ENCODE data around the gene TBC1D5. TPM values are rescaled to one million over a fixed set of nuclear protein-coding genes. Genes with fewer than 3 reads are reported as not detected.

Gene TBC1D5
- total and polyA plus RNA-seq, 10 donors = 6.4 to 140 (median 97.1) TPM

DNA sequence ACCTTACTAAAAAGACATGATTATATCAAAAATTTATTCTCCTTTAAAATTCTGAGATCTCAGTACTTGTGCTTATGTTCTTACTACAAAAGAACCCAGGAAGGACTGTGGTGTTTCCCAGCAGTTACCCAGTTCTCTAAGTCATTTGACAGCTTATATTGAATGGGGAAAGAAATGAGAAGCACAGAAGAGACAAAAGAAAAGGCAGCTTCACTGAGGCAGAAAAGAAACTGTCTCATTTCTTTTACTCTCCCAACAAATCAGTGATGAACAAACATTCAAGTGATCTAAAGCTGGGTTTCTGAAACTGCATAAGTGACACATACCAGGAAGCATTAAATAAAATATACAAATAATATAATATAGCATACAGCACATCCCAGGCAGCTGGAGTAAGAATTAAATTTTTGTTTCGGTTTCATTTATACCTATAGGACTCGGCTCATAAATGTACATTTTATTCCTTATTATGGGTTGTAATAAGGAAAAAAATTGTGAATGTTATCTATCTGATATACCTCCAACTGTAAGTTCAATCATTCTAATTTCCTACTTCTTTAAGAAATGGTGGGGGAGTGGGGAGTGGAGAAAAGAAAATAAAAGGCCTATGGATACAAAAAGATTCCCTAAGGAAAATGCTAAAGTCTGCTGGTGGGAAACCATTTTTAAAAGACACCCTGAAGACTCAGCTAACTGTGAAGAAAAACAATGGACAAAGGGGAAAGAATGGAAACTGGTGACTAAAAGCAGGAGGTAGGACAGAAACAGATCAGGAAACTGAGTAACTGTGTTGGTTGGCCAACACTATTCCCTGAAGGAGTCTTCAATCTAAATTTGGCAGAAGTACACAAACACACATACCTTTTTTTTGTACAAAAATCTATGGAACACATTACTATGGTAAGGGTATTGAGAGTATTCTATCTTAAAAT, 156.8 kb downstream of the TBC1D5 start:
- Histone ChIP-seq H3K9me3 (peaks cover 4 to 17% (median 15%) of the 10 kb centered on the region in 8 donors), H3K36me3 (peaks cover 0 to 19% (median 3%) of the 10 kb centered on the region in 6 donors), H3K4me3 (no peak overlapping the region), H3K27ac (no peak overlapping the region), H3K4me1 (peaks cover 0 to 24% (median under 1%) of the 10 kb centered on the region in 6 donors), H3K27me3 (replicated peaks in 1 of 7) (no peaks in the 10 kb centered on the region)
- intact Hi-C loops (cut with DNase I; ENCODE audit: low total_unique reads) = no loop called here
- no peak for TF ChIP-seq POLR2AphosphoS5 (IDR thresholded peaks at IDR 0.05)
- TF ChIP-seq POLR2A (IDR thresholded peaks at IDR 0.05) = no peak
- TF ChIP-seq CTCF (IDR thresholded peaks at IDR 0.05 in 8 of 11, conservative IDR thresholded peaks at IDR 0.05 in 3 of 11) = no peak
- WGBS, 5 donors = 87 to 95% (median 89%) methylated on average over 2 of the region's 2 CpGs
- no peak for DNase-seq

DNA sequence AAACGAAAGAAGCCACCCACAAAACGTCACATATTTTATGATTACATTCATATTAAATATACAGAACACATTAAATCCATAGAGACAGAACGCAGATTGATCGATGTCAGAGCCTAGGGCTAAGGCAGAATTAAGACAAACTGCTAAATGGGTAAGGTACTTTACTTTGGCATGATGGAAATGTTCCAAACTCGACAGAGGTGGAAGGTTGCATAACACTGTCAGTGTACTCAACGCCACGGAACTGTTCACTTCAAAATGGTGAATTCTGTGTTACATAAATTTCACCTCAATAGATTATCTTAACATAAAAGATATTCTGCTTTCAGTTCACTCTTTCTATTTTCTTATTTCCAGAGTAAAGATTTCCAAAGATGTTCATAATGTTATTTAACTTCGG, 158.4 kb downstream of the TBC1D5 start:
- DNase-seq = no peak
- Histone ChIP-seq H3K4me3 (no peak overlapping the region), H3K9me3 (peaks cover 0 to under 1% (median 0%) of the 10 kb centered on the region in 8 donors), H3K36me3 (peaks cover 0 to 7% (median 0%) of the 10 kb centered on the region in 6 donors), H3K4me1 (peaks cover 7 to 40% (median 15%) of the 10 kb centered on the region in 6 donors), H3K27ac (no peak overlapping the region), H3K27me3 (replicated peaks in 1 of 7) (no peaks in the 10 kb centered on the region)
- TF ChIP-seq CTCF (IDR thresholded peaks at IDR 0.05 in 8 of 11, conservative IDR thresholded peaks at IDR 0.05 in 3 of 11) (no peak), POLR2A (IDR thresholded peaks at IDR 0.05) (no peak), POLR2AphosphoS5 (IDR thresholded peaks at IDR 0.05) (no peak)
- WGBS, 5 donors = 81 to 96% (median 91%) methylated on average over 8 of the region's 8 CpGs
- intact Hi-C loops (cut with DNase I; ENCODE audit: low total_unique reads) = no loop called here

DNA sequence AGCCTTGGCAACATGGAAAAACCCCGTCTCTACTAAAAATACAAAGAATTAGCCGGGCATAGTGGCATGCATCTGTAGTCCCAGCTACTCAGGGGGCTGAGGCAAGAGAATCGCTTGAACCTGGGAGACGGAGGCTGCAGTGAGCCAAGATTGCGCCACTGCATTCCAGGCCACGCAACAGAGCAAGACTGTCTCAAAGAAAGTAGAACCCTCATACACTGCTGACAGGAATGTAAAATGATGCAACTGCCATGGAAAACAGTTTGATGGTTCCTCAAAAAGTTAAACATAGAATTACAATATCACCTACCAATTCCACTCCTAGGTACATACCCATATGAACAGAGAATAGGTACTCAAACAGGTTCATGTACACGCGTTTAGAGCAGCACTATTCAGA, 158.9 kb downstream of the TBC1D5 start:
- Histone ChIP-seq H3K4me3 (no peak overlapping the region), H3K4me1 (peaks cover 7 to 45% (median 20%) of the 10 kb centered on the region in 6 donors), H3K36me3 (peaks cover 0 to 7% (median 0%) of the 10 kb centered on the region in 6 donors), H3K27me3 (replicated peaks in 1 of 7) (no peaks in the 10 kb centered on the region), H3K27ac (no peak overlapping the region), H3K9me3 (no peaks in the 10 kb centered on the region)
- no peak for TF ChIP-seq POLR2A (IDR thresholded peaks at IDR 0.05)
- TF ChIP-seq POLR2AphosphoS5 (IDR thresholded peaks at IDR 0.05) = no peak
- no peak for TF ChIP-seq CTCF (IDR thresholded peaks at IDR 0.05 in 8 of 11, conservative IDR thresholded peaks at IDR 0.05 in 3 of 11)
- intact Hi-C loops (cut with DNase I; ENCODE audit: low total_unique reads) = no loop called here
- WGBS, 5 donors = 80 to 98% (median 90%) methylated on average over 8 of the region's 8 CpGs
- DNase-seq = no peak

- TF ChIP-seq CTCF (IDR thresholded peaks at IDR 0.05 in 8 of 11, conservative IDR thresholded peaks at IDR 0.05 in 3 of 11) (no peak), POLR2A (IDR thresholded peaks at IDR 0.05) (no peak), POLR2AphosphoS5 (IDR thresholded peaks at IDR 0.05) (no peak)
- no peak for DNase-seq
- intact Hi-C loops (cut with DNase I; ENCODE audit: low total_unique reads) = no loop called here
These were observed 160.9 kb downstream of the TBC1D5 start for GRCh38 chr3:17581421-17582080.

More at GRCh38 chr3:17581421-17582080, 160.9 kb downstream of the TBC1D5 start:
- 96 to 97% (median 97%) methylated on average over 4 of the region's 4 CpGs for WGBS, 5 donors
- Histone ChIP-seq H3K4me3 (no peak overlapping the region), H3K4me1 (peaks cover 12 to 53% (median 25%) of the 10 kb centered on the region in 6 donors), H3K27ac (no peak overlapping the region), H3K27me3 (replicated peaks in 1 of 7) (no peaks in the 10 kb centered on the region), H3K9me3 (no peaks in the 10 kb centered on the region), H3K36me3 (peaks cover 0 to 7% (median 0%) of the 10 kb centered on the region in 6 donors)
